Measurements from ENCODE around the gene ZBTB25.
A peak's percentile ranks its signal among the peaks of the same experiment; 100 is the strongest.
"Not testable (repeated sequence)": the region's sequence is repeated elsewhere in the genome, so short reads cannot be mapped to it uniquely, and the experiment has no call there.

The ZBTB25 gene, protein sequence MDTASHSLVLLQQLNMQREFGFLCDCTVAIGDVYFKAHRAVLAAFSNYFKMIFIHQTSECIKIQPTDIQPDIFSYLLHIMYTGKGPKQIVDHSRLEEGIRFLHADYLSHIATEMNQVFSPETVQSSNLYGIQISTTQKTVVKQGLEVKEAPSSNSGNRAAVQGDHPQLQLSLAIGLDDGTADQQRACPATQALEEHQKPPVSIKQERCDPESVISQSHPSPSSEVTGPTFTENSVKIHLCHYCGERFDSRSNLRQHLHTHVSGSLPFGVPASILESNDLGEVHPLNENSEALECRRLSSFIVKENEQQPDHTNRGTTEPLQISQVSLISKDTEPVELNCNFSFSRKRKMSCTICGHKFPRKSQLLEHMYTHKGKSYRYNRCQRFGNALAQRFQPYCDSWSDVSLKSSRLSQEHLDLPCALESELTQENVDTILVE

DNA sequence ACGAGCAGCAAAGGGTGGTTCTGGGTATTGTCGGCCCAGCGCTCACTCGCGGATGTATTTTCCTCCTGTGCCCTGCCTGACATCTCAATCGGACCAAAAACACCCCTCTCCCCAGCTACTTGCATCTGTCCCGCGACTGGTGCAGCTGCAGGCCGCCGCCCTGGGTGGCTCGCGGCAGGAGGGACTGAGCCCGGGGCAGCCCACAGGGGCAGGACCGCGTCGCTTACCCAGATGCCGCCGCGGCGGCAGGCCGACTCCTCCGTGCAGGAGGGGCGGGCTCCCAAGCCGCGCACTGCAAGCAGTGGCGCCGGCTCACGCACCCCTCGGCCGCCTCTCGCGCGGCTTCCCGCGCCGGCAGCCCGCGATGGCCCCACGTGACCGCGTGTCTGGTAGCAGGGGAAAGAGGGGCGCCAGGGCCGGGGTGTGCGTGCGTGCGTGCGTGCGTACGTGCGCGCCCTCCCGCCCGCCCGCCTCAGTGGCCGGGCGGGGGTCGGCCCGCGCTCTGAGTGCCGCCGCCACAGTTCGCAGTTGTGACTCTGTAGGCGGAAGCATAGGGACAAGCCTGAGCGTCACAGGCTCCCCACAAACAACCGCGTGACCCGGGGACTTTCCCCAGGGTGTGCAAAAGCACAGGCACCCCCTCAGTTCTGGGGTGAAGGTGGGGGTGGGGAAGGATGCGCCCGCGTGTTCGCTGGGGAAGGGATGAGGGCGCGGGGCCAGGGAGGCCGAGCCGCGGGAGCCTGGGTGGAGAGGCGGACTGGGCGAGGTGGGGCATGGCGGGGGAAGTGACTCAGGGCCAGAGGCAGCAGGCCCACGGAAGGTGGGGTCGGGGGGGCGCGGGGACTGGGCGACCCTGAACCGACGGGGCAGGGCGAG, at the start of gene ZBTB25:
Gene ZBTB25, minus strand, starts transcription at position 405 of the 876 bp plus-strand sequence. CDS start 13,305 bp downstream, outside the sequence.
- peak; percentile 94 for DNase-seq

DNA sequence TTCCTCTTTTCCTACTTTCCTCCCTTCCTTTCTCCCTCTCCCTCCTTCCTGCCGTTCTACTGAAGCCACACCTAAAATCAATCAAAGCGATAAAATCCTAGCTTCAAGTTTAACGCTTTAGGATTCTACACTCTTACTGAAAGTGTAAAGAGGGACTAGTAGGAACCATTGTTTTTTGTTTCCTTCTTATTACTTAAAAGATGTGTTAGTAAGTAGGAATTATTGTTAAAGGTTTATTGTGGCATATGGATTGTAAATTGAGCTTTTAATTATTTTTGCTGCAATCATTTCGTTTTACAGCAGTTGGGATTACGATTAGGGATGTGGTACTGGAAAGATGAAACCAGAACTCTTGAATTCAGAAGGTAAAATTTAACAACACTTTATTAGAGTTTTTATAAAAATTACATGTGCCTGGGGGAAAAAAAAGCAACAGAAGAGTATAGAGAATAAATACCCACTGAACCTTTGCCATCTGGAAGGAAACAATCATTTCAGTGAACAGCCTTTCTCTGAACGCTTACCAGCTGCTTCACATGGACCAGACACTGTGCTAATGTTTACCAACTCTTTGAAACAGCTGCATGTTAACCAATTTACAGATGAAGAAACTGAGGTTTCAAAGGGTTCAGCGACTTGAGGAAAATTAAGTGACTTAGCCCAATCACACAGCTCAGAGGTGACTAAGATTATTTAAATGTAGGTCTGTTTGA, 47.1 kb upstream of the ZBTB25 start:
- no peak for DNase-seq

DNA sequence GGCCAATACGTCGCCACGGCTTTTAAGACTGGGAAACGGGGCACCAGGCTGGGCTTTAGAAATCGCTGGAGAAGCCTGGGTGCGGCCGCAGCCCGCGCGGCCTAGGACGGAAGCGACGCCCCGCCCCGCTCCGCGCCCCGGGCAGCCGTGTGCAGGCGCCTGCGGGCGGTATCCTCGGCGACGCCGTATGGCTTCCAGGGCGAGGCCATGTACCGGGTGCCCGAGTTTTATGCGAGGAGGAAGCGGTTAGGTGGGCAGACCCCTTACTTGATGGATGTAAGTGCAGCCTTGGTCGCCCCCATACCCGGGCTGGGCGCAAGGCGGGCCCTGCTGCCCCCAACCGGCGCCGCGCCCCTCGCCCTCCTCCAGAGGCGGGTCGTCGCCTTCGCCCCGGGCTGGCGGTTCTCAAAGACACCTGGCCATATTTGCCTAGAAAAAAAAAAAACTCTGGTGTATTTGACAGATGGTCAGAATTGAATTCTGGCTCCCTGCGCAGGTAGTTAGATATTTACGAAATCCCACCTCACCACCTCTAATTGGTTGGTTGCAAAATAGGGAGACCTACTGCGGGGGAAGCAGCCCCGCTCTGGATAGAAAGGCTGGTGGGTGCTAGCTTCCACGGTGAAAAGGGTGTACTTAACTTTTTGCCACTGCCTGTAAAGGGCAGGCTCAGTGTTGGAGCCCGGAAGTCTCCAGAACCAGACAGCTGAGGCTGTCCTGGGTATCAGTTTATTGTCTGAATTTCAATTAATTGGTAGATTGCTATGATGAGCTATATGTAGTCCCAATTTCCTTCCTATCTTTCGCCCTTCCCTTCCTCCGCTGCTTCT, 46.4 kb upstream of the ZBTB25 start, which contains the start of gene PPP1R36:
Gene PPP1R36, plus strand, starts transcription at position 171 of the 830 bp plus-strand sequence. Its CDS starts 37 bp downstream, at position 208.
- peak; percentile 30 for DNase-seq

DNA sequence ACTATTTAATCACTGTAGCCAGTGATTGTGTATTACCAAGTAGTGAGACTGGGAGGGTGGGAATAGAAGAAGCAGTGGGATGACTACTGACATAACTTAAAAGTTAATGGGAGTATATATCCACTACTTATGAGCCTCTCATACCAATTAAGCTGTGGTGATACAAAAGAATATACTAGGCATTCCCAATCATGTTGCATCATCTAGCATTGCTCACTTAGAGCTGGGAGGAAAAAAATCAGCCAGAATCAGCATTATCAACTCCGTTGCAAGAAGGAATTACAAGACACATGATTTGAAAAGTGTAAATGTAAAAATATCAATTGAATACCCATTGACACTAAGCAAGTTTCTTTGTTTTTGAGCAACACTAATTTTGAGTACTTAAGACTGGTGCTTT, 45.4 kb upstream of the ZBTB25 start:
- DNase-seq = no peak

DNA sequence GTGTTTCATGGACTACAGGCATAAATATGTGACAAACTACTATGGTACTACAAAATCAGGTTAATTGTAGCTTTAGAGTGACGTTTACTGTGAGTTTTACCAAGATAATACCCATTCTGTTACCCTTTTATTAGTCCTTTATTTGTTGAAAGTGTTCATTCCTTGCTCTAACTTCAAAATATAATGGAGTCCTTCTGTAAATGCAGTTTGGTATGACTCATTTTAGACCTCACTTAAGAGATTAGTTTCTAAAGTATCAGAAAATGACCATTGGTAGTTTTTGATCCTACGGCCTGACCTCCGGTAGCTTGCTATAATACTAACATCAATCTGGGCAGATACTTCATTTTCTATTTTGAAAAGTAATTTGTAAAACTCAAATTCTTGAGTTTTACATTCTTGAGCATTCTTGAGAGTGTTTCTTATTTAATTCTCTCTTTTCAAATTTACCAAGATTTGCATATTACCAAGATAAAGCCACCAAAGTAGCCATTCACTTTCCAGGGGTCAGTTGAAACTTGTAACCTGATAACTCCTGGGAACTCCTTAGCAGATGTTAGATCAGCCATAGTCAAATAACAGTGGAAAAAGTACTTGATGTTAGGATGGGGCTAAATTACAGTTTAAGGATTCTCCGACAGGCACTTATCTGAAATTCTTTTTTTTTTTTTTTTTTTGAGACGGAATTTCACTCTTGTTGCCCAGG, 41.1 kb upstream of the ZBTB25 start:
- no peak for DNase-seq

DNA sequence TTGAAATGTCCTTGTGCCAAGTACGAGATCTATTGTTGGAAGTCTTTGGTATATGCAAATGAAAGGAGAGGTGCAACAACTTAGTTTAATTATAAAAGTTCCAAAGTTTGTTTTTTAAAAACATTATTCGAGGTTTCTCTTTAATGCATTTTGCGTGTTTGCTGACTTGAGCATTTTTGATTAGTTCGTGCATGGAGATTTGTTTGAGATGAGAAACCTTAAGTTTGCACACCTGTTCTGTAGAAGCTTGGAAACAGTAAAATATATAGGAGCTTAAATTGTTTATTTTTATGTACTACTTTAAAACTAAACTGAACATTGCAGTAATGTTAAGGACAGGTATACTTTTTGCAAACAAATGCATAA, 39.2 kb upstream of the ZBTB25 start:
- no peak for DNase-seq

DNA sequence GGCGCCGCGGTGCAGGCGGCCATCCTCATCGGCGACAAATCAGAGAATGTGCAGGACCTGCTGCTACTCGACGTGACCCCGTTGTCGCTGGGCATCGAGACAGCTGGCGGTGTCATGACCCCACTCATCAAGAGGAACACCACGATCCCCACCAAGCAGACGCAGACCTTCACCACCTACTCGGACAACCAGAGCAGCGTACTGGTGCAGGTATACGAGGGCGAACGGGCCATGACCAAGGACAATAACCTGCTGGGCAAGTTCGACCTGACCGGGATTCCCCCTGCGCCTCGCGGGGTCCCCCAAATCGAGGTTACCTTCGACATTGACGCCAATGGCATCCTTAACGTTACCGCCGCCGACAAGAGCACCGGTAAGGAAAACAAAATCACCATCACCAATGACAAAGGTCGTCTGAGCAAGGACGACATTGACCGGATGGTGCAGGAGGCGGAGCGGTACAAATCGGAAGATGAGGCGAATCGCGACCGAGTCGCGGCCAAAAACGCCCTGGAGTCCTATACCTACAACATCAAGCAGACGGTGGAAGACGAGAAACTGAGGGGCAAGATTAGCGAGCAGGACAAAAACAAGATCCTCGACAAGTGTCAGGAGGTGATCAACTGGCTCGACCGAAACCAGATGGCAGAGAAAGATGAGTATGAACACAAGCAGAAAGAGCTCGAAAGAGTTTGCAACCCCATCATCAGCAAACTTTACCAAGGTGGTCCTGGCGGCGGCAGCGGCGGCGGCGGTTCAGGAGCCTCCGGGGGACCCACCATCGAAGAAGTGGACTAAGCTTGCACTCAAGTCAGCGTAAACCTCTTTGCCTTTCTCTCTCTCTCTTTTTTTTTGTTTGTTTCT, 38.6 kb upstream of the ZBTB25 start:
- no peak for DNase-seq

DNA sequence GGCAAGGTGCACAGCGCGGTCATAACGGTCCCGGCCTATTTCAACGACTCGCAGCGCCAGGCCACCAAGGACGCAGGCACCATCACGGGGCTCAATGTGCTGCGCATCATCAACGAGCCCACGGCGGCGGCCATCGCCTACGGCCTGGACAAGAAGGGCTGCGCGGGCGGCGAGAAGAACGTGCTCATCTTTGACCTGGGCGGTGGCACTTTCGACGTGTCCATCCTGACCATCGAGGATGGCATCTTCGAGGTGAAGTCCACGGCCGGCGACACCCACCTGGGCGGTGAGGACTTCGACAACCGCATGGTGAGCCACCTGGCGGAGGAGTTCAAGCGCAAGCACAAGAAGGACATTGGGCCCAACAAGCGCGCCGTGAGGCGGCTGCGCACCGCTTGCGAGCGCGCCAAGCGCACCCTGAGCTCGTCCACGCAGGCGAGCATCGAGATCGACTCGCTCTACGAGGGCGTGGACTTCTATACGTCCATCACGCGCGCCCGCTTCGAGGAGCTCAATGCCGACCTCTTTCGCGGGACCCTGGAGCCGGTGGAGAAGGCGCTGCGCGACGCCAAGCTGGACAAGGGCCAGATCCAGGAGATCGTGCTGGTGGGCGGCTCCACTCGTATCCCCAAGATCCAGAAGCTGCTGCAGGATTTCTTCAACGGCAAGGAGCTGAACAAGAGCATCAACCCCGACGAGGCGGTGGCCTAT, 37.8 kb upstream of the ZBTB25 start:
- DNase-seq = peak; percentile 4

DNA sequence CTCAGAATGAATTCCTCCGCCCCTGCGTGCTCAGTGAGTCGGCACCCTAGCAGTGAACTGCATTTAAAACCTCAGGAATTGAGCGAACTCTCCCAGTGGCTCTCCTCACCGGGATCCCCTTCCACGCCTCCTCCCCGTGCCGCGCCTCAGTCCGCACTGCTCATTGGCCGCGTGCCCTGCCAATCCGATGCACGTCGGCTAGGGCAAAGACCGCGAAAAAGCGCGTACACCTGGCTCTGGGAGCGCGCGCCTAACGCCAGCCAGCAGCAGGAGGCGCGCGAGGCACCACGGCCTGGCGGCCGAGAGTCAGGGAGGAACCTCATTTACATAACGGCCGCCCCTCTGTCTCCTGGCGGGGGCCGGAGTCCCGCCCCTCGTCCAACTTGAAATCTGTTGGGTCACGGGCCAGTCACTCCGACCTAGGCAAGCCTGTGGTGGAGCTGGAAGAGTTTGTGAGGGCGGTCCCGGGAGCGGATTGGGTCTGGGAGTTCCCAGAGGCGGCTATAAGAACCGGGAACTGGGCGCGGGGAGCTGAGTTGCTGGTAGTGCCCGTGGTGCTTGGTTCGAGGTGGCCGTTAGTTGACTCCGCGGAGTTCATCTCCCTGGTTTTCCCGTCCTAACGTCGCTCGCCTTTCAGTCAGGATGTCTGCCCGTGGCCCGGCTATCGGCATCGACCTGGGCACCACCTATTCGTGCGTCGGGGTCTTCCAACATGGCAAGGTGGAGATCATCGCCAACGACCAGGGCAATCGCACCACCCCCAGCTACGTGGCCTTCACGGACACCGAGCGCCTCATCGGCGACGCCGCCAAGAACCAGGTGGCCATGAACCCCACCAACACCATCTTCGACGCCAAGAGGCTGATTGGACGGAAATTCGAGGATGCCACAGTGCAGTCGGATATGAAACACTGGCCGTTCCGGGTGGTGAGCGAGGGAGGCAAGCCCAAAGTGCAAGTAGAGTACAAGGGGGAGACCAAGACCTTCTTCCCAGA, 36.9 kb upstream of the ZBTB25 start, which contains the start of gene HSPA2:
Gene HSPA2, plus strand, starts transcription at position 534 of the 995 bp plus-strand sequence. Its CDS starts 109 bp downstream, at position 643.
- peak; percentile 92 for DNase-seq

DNA sequence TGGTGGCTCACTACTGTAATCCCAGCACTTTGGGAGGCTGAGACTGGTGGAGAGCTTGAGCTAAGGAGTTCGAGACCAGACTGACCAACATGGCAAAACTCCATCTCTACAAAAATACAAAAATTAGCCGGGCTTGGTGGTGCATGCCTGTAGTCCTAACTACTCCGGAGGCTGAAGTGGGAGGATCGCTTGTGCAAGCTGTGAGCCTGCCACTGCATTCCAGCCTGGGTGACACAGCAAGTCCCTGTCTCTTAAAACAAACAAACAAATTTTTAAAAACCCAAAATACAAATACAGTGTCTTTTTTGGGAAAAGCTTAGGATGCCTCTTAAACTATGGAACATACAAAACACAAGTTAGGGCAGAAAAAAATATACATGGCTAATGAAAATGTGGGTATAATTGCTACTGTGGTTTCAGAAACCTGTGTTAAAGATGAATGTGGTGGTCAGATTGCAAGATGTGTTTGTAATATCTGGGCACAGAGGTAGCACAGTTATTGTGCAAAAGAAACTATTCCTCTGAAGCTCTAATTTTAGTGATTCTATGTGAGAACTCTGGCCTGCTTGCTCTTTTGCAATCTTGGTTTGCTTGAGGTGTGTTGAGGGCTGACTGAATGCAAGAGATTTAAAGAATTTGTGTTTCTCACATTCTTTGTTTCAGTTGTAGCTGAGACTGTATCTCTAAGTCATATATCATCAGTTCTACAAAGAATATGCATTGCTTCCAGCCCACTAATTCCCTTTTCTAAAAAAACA, 33.0 kb upstream of the ZBTB25 start:
- DNase-seq = no peak

DNA sequence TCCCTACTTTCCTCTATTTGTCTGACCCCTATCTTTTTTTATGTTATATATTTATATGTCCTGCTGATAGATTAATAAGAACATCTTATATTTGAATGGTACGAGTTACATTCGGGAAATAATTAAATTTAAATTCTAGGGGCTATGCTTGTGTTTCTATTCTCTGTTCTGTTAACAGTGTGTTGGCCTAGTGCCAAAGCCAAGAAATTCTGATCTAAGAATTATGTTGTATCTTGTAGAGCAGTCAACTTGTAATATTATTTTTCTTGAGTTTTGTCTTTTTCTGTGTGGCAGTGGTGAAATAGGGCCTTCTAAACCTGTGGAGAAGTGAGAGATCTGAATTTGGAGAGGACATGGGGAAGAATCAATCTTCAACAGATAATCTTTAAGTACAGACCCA, 27.9 kb upstream of the ZBTB25 start:
- no peak for DNase-seq

DNA sequence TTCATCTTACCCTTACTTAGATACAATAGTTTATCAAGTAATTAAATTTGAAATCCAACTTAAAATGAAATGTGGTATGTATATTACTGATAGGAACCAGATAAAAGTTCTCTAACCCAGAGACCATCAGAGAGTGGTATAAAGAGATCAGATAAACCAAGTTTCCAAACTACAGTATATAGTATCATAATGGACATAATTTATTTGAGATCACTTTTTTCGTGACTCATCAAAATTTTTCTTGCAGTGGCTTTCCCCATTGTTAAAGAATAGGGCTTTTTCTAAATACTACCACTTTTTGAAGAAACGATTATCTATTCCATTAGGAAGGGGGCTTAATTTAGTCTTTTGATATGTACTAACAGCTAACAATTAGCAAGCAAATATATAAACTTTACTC, 21.7 kb upstream of the ZBTB25 start:
- DNase-seq = no peak

DNA sequence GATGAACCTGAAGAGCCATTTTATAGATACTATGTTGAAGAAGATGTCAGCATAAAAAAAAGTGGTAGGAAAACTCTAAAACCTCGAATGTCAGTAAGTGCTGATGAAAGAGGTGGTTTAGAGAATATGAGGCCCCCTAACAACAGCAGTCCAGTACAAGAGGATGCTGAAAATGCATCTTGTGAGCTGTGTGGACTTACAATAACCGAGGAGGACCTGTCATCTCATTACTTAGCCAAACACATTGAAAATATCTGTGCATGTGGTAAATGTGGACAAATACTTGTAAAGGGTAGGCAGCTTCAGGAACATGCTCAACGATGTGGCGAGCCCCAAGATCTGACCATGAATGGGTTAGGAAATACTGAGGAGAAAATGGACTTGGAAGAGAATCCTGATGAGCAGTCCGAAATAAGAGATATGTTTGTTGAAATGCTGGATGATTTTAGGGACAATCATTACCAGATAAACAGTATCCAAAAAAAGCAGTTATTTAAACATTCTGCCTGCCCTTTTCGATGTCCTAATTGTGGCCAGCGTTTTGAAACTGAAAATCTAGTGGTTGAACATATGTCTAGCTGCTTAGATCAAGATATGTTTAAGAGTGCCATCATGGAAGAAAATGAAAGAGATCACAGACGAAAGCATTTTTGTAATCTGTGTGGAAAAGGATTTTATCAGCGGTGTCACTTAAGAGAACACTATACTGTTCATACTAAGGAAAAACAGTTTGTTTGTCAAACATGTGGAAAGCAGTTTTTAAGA, 19.1 kb upstream of the ZBTB25 start:
- DNase-seq = no peak

DNA sequence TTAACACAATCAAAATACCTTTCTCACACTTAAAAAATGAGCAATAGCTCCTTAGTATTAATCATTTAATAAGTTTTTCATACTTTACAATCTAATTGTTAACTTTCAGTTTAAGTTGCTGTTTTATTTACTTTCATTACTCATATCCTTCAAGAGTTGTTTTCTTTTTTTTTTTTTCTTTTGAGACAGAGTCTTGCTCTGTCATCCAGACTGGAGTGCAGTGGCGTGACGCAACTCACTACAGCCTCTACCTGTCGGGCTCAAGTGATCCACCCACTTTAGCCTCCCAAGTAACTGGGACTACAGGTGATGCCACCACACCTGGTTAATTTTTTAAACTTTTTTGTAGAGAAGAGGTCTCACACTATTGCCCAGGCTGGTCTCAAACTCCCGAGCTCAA, 17.1 kb upstream of the ZBTB25 start:
- DNase-seq = no peak

DNA sequence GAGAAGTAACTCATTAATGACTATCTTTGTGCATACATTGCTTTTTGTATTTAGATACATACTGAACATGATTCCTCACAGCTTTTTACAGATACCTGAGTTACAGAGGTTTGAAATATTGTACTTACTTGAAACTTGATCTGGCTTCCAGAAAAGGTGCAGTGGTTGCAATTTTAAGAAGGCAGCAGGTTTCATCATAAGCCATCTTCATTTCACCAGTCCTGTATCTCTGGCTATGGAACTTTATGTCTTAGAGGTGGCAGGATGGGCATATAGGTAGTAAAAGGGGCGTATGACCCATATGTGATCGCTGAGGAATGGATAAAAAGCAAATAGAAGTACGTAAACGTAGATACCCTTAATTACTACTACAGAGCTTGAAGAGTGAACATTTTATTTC, 14.6 kb upstream of the ZBTB25 start:
- DNase-seq = no peak

DNA sequence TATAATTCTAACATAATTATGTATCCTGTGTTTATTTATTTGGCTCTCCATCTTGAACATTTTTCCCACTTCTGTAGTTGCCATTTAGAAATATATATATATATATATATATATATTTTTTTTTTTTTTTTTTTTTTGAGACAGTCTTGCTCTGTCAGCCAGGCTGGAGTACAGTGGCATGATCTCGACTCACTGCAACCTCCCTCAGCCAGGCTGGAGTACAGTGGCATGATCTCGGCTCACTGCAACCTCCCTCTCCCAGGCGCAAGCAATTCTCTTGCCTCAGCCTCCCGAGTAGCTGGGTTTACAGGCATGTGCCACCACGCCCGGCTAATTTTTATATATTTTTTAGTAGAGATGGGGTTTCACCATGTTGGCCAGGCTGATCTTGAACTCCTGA, 14.0 kb upstream of the ZBTB25 start:
- DNase-seq = not testable (repeated sequence)

DNA sequence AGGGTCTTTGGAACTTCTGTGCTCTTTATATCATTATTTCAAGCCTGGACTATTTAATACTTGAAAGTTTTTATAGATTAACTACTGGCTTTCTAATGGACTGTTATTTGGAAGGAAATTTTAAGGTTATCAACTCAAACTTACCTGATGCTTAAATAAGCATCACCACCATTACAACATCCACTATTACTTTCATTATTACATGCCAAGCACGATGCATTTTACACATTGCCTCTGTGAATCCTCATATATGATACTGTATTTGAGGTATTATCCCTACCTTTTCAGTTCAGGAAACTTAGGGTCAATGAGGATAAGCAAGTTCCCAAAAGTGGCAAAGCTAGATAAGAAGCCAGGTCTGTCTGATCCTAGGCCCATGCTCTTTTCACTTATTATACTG, 13.3 kb upstream of the ZBTB25 start:
- no peak for DNase-seq
